ENCODE data around the gene GRB10.

The GRB10 gene

GRCh38 chr7:50696810-50697582 lies 85.7 kb downstream of the GRB10 start:
- Histone ChIP-seq H3K9ac (no peak overlapping the region), H4K20me1 (peaks cover 0 to 65% (median 9%) of the 10 kb centered on the region in 11 experiments; a peak in 13 of 22 replicates), H3K27ac (no peak overlapping the region), H3K4me1 (peaks cover 5 to 47% (median 35%) of the 10 kb centered on the region in 10 experiments; a peak in 19 of 20 replicates), H3K27me3 (no peaks in the 10 kb centered on the region), H3K36me3 (peaks cover 31 to 87% (median 57%) of the 10 kb centered on the region in 11 experiments), H3K4me2 (peak overlapping the region in 1 of 11 experiments; percentile 14; a peak in 1 of 22 replicates), H3K4me3 (no peak overlapping the region), H3K9me3 (replicated peaks in 1 of 11) (no peaks in the 10 kb centered on the region; a peak in 1 of 22 replicates)
- peak in 1 of 11 experiments; percentile 30; a peak in 1 of 22 replicates for TF ChIP-seq Cebpa-rat (IDR thresholded peaks at IDR 0.05)

- Histone ChIP-seq H3K27ac (peak overlapping the region in 2 of 11 experiments; percentile 21 to 33; a peak in 3 of 22 replicates), H3K27me3 (no peaks in the 10 kb centered on the region), H3K9me3 (replicated peaks in 1 of 11) (no peaks in the 10 kb centered on the region; a peak in 1 of 22 replicates), H3K36me3 (peaks cover 18 to 80% (median 47%) of the 10 kb centered on the region in 11 experiments; a peak in 20 of 22 replicates), H4K20me1 (peaks cover 0 to 72% (median 15%) of the 10 kb centered on the region in 11 experiments; a peak in 12 of 22 replicates), H3K4me2 (peak overlapping the region in 6 of 11 experiments; percentile 13 to 55 (median 50); a peak in 10 of 22 replicates), H3K9ac (no peak overlapping the region), H3K4me1 (peaks cover 5 to 50% (median 35%) of the 10 kb centered on the region in 10 experiments; a peak in 19 of 20 replicates), H3K4me3 (no peak overlapping the region)
- no peak for TF ChIP-seq Cebpa-rat (IDR thresholded peaks at IDR 0.05)
Observed at GRCh38 chr7:50695026-50695425, 87.7 kb downstream of the GRB10 start.

- TF ChIP-seq Cebpa-rat (IDR thresholded peaks at IDR 0.05), result no peak
- H3K9me3 ChIP-seq (replicated peaks in 1 of 11), result no peaks in the 10 kb centered on the region; a peak in 1 of 22 replicates
- peak overlapping the region in 6 of 11 experiments; percentile 5 to 55 (median 28); a peak in 9 of 22 replicates for H3K4me2 ChIP-seq
- peaks cover 26 to 85% (median 55%) of the 10 kb centered on the region in 11 experiments; a peak in 20 of 22 replicates for H3K36me3 ChIP-seq
- H3K4me3 ChIP-seq, result no peak overlapping the region
- no peak overlapping the region for H3K27ac ChIP-seq
- peaks cover 13 to 58% (median 45%) of the 10 kb centered on the region in 10 experiments for H3K4me1 ChIP-seq
- H4K20me1 ChIP-seq, result peaks cover 0 to 81% (median 18%) of the 10 kb centered on the region in 11 experiments; a peak in 12 of 22 replicates
- no peaks in the 10 kb centered on the region for H3K27me3 ChIP-seq
- no peak overlapping the region for H3K9ac ChIP-seq
Observed at GRCh38 chr7:50693455-50694130, 89.1 kb downstream of the GRB10 start.

GRCh38 chr7:50690541-50691011 lies 92.1 kb downstream of the GRB10 start:
- H3K27me3 ChIP-seq, result no peaks in the 10 kb centered on the region
- H3K4me2 ChIP-seq, result no peak overlapping the region
- H3K9ac ChIP-seq, result no peak overlapping the region
- H3K4me1 ChIP-seq, result peaks cover 22 to 55% (median 47%) of the 10 kb centered on the region in 10 experiments
- H3K27ac ChIP-seq, result no peak overlapping the region
- peaks cover 0 to 91% (median 26%) of the 10 kb centered on the region in 11 experiments; a peak in 12 of 22 replicates for H4K20me1 ChIP-seq
- H3K4me3 ChIP-seq, result no peak overlapping the region
- H3K36me3 ChIP-seq, result peaks cover 42 to 86% (median 70%) of the 10 kb centered on the region in 11 experiments
- no peak for TF ChIP-seq Cebpa-rat (IDR thresholded peaks at IDR 0.05)
- no peaks in the 10 kb centered on the region for H3K9me3 ChIP-seq (replicated peaks in 1 of 11)

GRCh38 chr7:50688226-50688590 lies 94.5 kb downstream of the GRB10 start:
- Histone ChIP-seq H3K27ac (peak overlapping the region in 1 of 11 experiments; percentile 10; a peak in 1 of 22 replicates), H3K27me3 (no peaks in the 10 kb centered on the region), H3K4me1 (peaks cover 31 to 48% (median 39%) of the 10 kb centered on the region in 10 experiments), H3K36me3 (peaks cover 37 to 78% (median 54%) of the 10 kb centered on the region in 11 experiments), H3K9me3 (replicated peaks in 1 of 11) (peaks cover 0 to 7% (median 0%) of the 10 kb centered on the region in 11 experiments; a peak in 7 of 22 replicates), H3K4me2 (peak overlapping the region in 10 of 11 experiments; percentile 26 to 61 (median 47); a peak in 20 of 22 replicates), H3K4me3 (no peak overlapping the region), H4K20me1 (peaks cover 0 to 85% (median 17%) of the 10 kb centered on the region in 11 experiments; a peak in 10 of 22 replicates), H3K9ac (no peak overlapping the region; a peak in 1 of 22 replicates)
- no peak for TF ChIP-seq Cebpa-rat (IDR thresholded peaks at IDR 0.05)

GRCh38 chr7:50687575-50688225 lies 95.0 kb downstream of the GRB10 start:
- H3K27ac ChIP-seq, result peak overlapping the region in 1 of 11 experiments; percentile 10; a peak in 1 of 22 replicates
- peaks cover 31 to 44% (median 37%) of the 10 kb centered on the region in 10 experiments for H3K4me1 ChIP-seq
- H3K9ac ChIP-seq, result no peak overlapping the region; a peak in 1 of 22 replicates
- no peak overlapping the region for H3K4me3 ChIP-seq
- H3K9me3 ChIP-seq (replicated peaks in 1 of 11), result peaks cover 0 to 10% (median 0%) of the 10 kb centered on the region in 11 experiments; a peak in 8 of 22 replicates
- peaks cover 37 to 78% (median 57%) of the 10 kb centered on the region in 11 experiments for H3K36me3 ChIP-seq
- H3K4me2 ChIP-seq, result peak overlapping the region in 10 of 11 experiments; percentile 26 to 61 (median 47); a peak in 17 of 22 replicates
- no peak for TF ChIP-seq Cebpa-rat (IDR thresholded peaks at IDR 0.05)
- H4K20me1 ChIP-seq, result peaks cover 0 to 80% (median 17%) of the 10 kb centered on the region in 11 experiments; a peak in 10 of 22 replicates
- no peaks in the 10 kb centered on the region for H3K27me3 ChIP-seq

- H3K27ac ChIP-seq, result no peak overlapping the region
Observed at GRCh38 chr7:50687096-50687495, 95.6 kb downstream of the GRB10 start.

More at GRCh38 chr7:50687096-50687495, 95.6 kb downstream of the GRB10 start:
- H3K9me3 ChIP-seq (replicated peaks in 1 of 11), result peaks cover 0 to 10% (median 0%) of the 10 kb centered on the region in 11 experiments; a peak in 8 of 22 replicates
- H4K20me1 ChIP-seq, result peaks cover 0 to 77% (median 20%) of the 10 kb centered on the region in 11 experiments; a peak in 11 of 22 replicates
- H3K9ac ChIP-seq, result no peak overlapping the region
- TF ChIP-seq Cebpa-rat (IDR thresholded peaks at IDR 0.05), result no peak
- H3K4me3 ChIP-seq, result no peak overlapping the region
- H3K27me3 ChIP-seq, result no peaks in the 10 kb centered on the region
- H3K4me1 ChIP-seq, result peaks cover 29 to 40% (median 35%) of the 10 kb centered on the region in 10 experiments
- peaks cover 37 to 75% (median 57%) of the 10 kb centered on the region in 11 experiments for H3K36me3 ChIP-seq
- no peak overlapping the region for H3K4me2 ChIP-seq
